SH-SY5Y (cell line): ENCODE data around the gene PIP5K1B.

Experiments used
- GATA2 ChIP-seq: IDR thresholded peaks from 2 replicates; pipeline ENCODE4 v1.6.1; 2011; ENCODE audit warnings: mild to moderate bottlenecking, low read depth, low read length
- GATA3 ChIP-seq: IDR thresholded peaks from 2 replicates; pipeline ENCODE4 v1.6.1; 2011; ENCODE audit warnings: low read depth, mild to moderate bottlenecking, low read length, moderate library complexity

DNA sequence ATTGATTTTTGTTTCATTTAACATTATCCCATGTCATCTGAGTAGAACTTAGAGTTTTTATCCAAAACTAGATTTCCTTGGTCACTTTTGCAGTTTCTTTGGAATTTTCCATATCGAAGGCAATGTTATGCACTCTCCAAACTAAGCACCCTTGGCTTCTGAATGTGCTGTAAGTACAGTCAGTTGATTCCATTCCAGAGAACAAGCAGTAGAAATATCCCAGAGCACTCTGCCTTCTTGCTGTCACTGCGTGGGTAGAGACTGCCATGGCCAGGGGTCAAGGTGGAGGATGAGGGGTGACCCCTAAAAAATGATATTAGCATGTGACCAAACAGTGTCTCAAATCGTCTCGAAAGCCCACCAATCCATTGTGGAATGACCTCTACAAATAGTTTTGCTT is 36.2 kb downstream of the PIP5K1B start:
- no peak for TF ChIP-seq GATA2
- TF ChIP-seq GATA3 = no peak
